ENCODE measurements around the gene ZNHIT1.

DNA sequence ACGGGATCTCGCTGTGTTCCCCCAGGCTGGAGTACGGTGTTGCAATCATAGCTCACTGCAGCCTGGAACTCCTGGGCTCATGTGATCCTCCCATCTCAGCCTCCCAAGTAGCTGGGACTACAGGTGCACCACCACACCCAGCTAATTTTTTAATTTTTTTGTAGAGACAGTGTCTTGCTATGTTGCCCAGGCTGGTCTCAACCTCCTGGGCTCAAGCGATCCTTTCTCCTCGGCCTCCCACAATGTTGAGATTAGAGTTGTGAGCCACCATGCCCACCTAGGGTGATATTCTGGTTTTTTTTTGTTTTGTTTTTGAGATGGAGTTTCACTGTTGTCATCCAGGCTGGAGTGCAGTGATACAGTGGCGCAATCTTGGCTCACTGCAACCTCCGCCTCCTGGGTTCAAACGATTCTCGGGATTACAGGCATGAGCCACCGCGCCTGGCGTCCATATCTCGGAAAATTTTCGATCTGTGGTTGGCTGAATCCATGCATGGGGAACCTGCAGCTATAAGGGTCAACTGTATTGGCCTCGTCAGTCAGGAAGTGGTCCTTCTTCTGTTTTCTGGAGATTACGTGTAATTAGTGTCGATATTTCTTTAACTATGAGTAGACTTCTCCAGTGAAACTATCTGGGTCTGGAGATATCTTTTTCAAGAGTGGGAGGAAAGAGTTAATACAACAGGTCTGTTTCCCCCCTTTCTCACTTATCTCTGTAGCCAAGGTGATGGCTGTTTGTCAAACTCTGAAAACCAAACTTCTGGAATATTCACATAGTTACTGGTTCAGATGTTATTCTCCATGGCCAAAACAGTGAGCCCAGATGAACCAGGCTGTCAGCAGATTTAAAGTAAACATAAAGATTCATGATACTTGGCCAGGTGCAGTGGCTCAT, 47.9 kb downstream of the ZNHIT1 start:
- TF ChIP-seq EZH2 (IDR thresholded peaks at IDR 0.05; ENCODE audit: low read length), result no peak
- TF ChIP-seq, protein P1, sequence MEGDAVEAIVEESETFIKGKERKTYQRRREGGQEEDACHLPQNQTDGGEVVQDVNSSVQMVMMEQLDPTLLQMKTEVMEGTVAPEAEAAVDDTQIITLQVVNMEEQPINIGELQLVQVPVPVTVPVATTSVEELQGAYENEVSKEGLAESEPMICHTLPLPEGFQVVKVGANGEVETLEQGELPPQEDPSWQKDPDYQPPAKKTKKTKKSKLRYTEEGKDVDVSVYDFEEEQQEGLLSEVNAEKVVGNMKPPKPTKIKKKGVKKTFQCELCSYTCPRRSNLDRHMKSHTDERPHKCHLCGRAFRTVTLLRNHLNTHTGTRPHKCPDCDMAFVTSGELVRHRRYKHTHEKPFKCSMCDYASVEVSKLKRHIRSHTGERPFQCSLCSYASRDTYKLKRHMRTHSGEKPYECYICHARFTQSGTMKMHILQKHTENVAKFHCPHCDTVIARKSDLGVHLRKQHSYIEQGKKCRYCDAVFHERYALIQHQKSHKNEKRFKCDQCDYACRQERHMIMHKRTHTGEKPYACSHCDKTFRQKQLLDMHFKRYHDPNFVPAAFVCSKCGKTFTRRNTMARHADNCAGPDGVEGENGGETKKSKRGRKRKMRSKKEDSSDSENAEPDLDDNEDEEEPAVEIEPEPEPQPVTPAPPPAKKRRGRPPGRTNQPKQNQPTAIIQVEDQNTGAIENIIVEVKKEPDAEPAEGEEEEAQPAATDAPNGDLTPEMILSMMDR (optimal IDR thresholded peaks at IDR 0.05 in 1 of 3, IDR thresholded peaks at IDR 0.05 in 1 of 3, conservative IDR thresholded peaks at IDR 0.05 in 1 of 3; ENCODE audit: extremely low read depth in 1 of 3, insufficient read depth in 2 of 3, low read length in 3 of 3), result no peak
